ENCODE measurements around the gene TAT.

Gene TAT

DNA sequence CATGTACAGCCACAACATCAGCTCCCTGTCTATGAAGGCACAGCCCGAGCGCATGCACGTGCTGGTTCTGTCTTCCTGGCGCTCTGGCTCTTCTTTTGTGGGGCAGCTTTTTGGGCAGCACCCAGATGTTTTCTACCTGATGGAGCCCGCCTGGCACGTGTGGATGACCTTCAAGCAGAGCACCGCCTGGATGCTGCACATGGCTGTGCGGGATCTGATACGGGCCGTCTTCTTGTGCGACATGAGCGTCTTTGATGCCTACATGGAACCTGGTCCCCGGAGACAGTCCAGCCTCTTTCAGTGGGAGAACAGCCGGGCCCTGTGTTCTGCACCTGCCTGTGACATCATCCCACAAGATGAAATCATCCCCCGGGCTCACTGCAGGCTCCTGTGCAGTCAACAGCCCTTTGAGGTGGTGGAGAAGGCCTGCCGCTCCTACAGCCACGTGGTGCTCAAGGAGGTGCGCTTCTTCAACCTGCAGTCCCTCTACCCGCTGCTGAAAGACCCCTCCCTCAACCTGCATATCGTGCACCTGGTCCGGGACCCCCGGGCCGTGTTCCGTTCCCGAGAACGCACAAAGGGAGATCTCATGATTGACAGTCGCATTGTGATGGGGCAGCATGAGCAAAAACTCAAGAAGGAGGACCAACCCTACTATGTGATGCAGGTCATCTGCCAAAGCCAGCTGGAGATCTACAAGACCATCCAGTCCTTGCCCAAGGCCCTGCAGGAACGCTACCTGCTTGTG is 40.0 kb downstream of the TAT start:
- DNase-seq: no peak

DNA sequence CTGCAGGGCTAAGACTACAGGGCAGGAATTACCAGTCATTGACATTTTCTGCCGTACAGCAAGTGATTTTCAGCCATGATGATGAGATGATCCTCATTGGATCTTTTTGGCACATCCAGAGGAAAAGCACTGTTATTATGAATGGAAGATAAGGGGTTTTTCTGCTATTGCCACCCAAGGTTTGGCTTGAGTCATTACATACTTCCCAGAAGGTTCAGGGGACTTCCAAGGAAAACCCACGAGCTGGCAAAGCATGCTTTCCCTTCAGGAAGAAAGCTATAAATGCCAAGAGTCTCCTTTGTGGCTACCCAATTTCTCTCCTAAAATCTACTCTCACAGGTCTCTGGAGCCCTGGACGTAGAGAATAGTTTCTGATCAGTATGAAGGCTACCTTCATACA is 44.5 kb downstream of the TAT start:
- DNase-seq: no peak

DNA sequence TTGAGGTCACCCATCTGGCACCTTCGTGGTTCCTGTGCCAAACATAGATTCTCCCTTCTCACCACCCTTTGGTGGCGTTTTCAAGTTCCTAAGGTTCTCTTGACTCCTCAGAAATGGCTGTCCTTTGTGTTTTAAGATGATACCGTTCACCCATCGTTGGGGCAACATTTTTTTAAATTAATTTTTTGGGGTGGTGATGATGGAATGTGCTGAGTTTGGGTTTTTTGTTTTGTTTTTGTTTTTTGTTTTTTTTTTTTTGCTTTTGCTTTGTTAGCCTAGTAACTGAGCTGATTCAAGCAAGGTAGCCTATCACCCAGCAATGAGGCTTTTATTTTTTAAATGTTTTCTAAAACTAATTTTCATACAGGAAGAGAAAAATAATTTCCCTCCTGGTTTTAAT is 48.0 kb downstream of the TAT start:
- no peak for DNase-seq

DNA sequence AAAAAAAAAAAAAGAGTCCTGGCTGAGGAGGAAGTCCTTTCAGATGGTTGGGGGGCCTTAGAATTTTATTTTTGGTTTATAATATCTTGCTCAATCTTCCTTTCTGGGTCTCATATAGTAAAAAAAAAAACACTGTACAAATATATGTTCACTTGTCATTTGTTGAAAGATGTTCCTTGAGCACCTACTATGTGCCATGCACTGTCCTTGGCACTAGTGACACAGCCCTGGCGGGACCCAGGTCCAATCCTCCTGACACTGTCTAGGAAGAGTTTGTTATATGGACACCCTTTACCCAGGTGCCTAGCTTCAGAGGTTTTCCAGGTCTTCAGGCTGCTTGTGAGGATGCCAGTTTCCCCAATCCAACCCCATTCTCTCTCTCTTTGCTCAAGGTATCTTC is 48.6 kb downstream of the TAT start:
- no peak for DNase-seq

DNA sequence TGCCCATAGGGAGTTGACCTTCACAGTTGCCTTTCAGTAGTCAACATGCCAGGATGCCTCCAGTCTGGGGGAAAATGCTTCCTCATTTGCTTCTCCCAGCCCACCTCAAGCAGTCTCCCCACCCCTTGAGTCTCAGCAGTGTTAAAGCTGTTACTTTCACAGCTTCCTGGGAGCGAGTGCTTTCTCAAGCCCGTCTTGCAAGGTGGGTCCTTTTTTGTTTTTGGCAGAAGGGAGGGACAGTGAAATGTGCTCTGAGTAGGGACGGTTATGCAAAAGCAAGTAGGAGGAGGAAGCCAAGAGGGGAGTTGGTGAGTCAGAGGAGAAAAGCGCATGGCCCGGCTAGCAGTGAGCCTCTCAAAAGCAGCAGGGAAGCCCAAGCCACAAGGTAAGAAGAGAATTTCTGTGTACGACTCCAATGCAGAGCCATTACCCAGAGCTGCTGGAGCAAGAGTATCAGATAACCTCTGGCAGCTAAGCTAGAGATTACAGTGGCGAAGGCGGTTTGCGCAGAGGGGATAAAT is 50.7 kb downstream of the TAT start, which contains the start of gene CHST4:
Gene CHST4 (plus strand): TSS at position 316 of the 521 bp plus-strand sequence. CDS start 10,252 bp downstream, outside the sequence.
- no peak for DNase-seq

DNA sequence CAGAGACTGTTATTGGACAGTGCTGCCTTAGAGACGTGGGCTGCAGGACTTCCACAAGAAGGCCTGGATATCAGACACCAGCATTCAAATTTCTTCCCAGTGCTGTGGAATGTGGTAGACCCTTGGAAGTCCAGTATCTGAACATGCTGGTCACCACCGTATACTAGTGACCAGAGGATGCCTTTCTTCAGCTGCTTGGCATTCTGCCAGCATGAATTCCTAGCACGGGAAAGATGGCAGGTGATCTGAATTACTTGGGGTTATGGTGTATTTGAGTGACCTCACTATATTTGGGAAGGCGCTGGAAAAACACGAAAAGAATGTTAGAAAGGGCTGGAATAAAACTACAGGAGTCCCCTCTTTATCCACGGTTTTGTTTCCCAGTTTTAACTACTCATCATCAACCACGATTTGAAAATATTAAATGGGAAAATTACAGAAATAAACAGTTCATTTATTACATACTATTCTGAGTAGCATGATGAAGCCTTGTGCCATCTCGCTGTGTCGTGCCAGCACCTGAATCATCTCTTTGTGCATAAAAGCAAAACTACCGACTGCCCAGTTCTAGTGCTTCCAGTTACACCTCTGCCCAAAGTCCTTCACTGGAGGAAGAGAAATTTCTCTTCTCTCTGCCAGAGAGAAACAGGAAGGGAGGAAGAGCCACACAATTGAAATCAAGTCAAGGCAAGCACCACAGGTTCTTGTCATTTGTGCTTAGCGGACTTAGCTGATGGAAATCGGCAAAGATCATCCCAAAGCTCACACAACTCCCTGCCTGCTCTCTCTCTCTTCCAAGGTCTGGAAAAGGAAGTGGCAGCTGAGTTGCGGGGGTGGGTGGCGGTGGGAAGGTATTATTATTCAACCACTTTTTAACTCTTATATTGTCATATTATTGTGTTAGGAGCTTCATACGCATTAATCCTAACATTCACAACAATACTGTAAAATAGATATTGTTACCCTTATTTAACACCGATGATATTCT is 52.0 kb downstream of the TAT start:
- DNase-seq: no peak

DNA sequence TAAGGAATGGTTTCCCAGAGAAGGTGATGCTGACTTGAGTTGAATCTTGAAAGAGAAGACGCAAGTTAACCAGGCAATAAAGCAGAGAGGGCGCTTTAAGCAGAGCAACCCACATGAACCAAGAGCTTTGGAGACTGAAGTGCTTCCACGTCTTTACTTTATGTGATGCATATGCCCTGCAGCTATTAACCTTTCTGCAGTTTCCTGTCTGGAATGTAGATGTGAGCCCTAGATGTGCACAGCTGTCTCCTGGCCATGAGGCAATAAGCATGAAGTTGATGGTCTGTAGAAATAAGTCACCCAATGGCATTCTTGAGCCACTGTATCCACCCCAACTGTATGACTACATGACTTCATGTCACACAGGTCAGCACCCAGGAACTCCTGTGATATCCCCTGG is 56.3 kb downstream of the TAT start:
- no peak for DNase-seq
